Activated T-helper 17 cell treated with anti-CD3 and anti-CD28 coated beads, Interleukin-2, amount 50 U/mL, for 72 hours (primary cell): ENCODE data around the gene VSIG10. TPM values are rescaled to one million over a fixed set of nuclear protein-coding genes. Genes with fewer than 3 reads are reported as not detected.
A peak's percentile ranks its signal among the peaks of the same experiment; 100 is the strongest.

Source experiments
- ATAC-seq: fragments of 150-1000 bp; cut with Tn5 transposase; replicated peaks from 2 replicates; pipeline ENCODE4 v1.10.0; 2021; ENCODE audit warnings: mild to moderate bottlenecking, moderate library complexity
- H3K27ac Mint-ChIP-seq: one replicate; pipeline ENCODE4 v1.8.0; 2022; ENCODE audit warnings: mixed read lengths
- H3K27me3 Mint-ChIP-seq: one replicate; pipeline ENCODE4 v1.8.0; 2022; ENCODE audit warnings: mixed read lengths
- H3K36me3 Mint-ChIP-seq: one replicate; pipeline ENCODE4 v1.8.0; 2022; ENCODE audit warnings: low read depth, mild to moderate bottlenecking, mixed read lengths
- H3K4me1 Mint-ChIP-seq: one replicate; pipeline ENCODE4 v1.8.0; 2022; ENCODE audit warnings: mixed read lengths
- H3K4me3 Mint-ChIP-seq: one replicate; pipeline ENCODE4 v1.8.0; 2022; ENCODE audit warnings: mild to moderate bottlenecking, mixed read lengths
- H3K9me3 Mint-ChIP-seq: one replicate; pipeline ENCODE4 v1.8.0; 2022; ENCODE audit warnings: mixed read lengths
- total RNA-seq, 2 donors: library from RNA; stranded (reverse); gene quantifications; one replicate each; pipeline ENCODE4 v1.2.3, GENCODE V29; 2022

The VSIG10 gene
- total RNA-seq, 2 donors from 2014 or later = 5.9 to 9.6 TPM

GRCh38 chr12:118060301-118061010, 43.4 kb downstream of the VSIG10 start:
- H3K4me1 Mint-ChIP-seq = peaks cover 27% of the 10 kb centered on the region
- peaks cover 44% of the 10 kb centered on the region for H3K36me3 Mint-ChIP-seq

GRCh38 chr12:118059341-118060191, 44.2 kb downstream of the VSIG10 start:
- peak; percentile 6 for ATAC-seq
- Mint-ChIP-seq H3K36me3 (peaks cover 44% of the 10 kb centered on the region), H3K4me1 (peaks cover 26% of the 10 kb centered on the region), H3K4me3 (peak overlapping the region; percentile 91), H3K9me3 (no peaks in the 10 kb centered on the region), H3K27ac (peak overlapping the region; percentile 91), H3K27me3 (no peaks in the 10 kb centered on the region)

More at GRCh38 chr12:118060301-118061010, 43.4 kb downstream of the VSIG10 start:
- Mint-ChIP-seq H3K4me3 (peak overlapping the region; percentile 91), H3K27ac (peak overlapping the region; percentile 91), H3K9me3 (no peaks in the 10 kb centered on the region), H3K27me3 (no peaks in the 10 kb centered on the region)
- ATAC-seq = peak; percentile 58

- ATAC-seq = no peak
- no peaks in the 10 kb centered on the region for H3K27me3 Mint-ChIP-seq
- H3K4me1 Mint-ChIP-seq = peaks cover 21% of the 10 kb centered on the region
- no peak overlapping the region for H3K27ac Mint-ChIP-seq
- peak overlapping the region; percentile 91 for H3K4me3 Mint-ChIP-seq
- no peaks in the 10 kb centered on the region for H3K9me3 Mint-ChIP-seq
- peaks cover 44% of the 10 kb centered on the region for H3K36me3 Mint-ChIP-seq
Observed at GRCh38 chr12:118058881-118059280, 44.9 kb downstream of the VSIG10 start.

- Mint-ChIP-seq H3K4me1 (peaks cover 25% of the 10 kb centered on the region), H3K27ac (no peak overlapping the region), H3K36me3 (peaks cover 51% of the 10 kb centered on the region), H3K27me3 (no peaks in the 10 kb centered on the region), H3K9me3 (no peaks in the 10 kb centered on the region), H3K4me3 (no peak overlapping the region)
- ATAC-seq = no peak
Observed at GRCh38 chr12:118058227-118058626, 45.6 kb downstream of the VSIG10 start.

DNA sequence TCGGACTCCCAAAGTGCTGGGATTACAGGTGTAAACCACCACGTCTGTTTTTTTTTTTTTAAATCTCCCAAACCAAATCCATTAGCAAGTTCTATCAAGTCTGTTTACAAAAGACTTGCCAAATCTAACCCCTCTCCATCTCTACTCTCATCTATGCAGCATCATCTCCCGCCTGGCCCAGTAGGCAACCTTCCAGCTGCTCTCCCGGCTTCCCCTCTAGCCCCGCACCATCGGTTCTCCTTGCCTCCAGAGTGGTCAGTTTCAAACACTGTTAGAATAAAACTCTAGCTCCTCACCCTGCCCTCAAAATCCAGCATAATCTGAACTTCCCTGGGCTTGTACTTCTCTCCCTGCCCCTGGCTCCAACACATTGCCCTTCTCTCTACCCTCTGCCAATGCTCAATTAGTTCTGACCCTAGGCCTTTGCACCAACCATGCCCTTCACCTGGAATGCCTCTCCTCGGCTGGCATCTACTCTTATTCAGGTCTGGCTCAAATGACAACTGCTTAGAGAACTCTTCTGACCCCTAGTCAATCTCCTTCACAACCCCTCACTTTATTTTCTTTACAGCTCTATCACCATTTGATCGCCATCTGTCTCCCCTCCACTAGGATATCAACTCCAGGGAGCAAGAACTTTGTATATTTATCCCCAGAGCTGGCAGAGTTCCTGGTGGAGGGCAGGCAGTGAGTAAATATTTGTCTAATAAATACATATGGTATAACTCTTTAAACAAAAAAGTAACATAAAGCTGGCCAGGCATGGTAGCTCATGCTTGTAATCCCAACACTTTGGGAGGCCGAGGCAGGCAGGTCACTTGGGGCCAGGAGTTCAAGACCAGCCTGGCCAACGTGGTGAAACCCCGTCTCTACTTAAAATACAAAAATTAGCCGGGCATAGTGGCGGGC, 47.7 kb downstream of the VSIG10 start:
- Mint-ChIP-seq H3K4me3 (no peak overlapping the region), H3K36me3 (peaks cover 53% of the 10 kb centered on the region), H3K27ac (peak overlapping the region; percentile 24), H3K4me1 (peaks cover 44% of the 10 kb centered on the region), H3K27me3 (no peaks in the 10 kb centered on the region), H3K9me3 (no peaks in the 10 kb centered on the region)
- no peak for ATAC-seq

DNA sequence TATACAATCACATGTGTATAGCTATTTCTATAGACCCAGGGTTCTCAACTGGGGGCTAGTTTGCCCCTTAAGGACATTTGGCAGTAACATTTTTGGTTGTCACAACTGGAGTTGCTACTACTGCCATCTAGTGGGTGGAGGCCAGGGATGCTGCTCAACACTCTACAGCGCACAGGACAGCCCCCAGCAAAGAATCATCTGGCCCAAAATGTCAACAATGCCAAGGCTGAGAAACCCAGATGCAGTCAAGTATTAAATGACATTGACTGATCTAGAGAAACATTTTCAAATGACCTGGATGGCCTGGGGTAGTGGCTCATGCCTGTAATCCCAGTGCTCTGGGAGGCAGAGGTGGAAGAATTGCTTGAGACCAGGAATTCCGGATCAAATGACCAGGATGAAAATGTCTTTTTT, 48.7 kb downstream of the VSIG10 start:
- no peaks in the 10 kb centered on the region for H3K27me3 Mint-ChIP-seq

DNA sequence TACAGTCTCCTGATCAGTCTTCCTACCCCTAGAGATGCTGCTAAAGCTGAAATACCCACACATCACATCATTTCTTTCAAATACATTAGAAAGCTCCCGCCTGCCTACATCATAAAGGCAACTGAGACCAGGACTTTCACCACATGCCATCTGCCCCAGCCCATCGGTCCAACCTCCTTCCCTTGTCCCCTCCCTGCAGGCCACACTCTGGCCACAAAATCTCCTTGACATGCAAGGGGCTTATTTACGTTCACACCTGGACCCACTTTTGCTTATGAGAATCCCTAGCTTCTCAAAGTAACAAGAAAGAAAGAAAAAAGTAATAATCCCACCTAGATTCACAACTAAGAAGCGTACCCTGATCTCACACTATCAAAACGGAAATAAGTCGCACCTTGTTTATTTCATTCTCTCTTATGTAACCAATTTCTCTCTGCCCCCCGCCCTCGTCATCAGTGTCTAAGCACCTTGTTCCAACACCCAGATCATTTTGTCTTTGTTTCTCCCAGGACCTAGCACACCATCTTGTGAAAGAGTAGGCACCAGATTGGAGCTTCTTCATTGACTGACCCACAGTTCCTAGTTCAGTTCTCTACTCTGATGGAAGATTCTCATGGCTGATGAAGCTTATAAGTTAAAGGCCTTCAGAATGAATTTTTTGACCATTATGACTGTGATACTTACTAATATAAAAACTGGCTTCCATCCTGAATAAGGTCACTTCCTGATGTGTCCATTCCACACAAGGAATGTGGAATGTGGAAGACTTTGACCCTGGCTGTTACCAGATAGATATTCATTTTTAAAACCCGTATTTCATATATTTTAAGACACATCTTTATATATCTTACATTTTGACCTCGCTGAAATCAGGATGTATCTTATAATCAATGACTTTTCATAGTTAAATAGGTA, 50.5 kb downstream of the VSIG10 start:
- Mint-ChIP-seq H3K4me3 (peak overlapping the region; percentile 65), H3K27ac (peak overlapping the region; percentile 88)

More for the DNA sequence above, 48.7 kb downstream of the VSIG10 start:
- Mint-ChIP-seq H3K4me1 (peaks cover 44% of the 10 kb centered on the region), H3K36me3 (peaks cover 58% of the 10 kb centered on the region), H3K4me3 (no peak overlapping the region), H3K9me3 (no peaks in the 10 kb centered on the region), H3K27ac (no peak overlapping the region)
- ATAC-seq = peak; percentile 39

GRCh38 chr12:118052324-118053070, 51.3 kb downstream of the VSIG10 start:
- Mint-ChIP-seq H3K9me3 (no peaks in the 10 kb centered on the region), H3K27ac (peak overlapping the region; percentile 88), H3K36me3 (peaks cover 63% of the 10 kb centered on the region), H3K4me3 (peak overlapping the region; percentile 65), H3K27me3 (no peaks in the 10 kb centered on the region), H3K4me1 (peaks cover 35% of the 10 kb centered on the region)
- peak; percentile 84 for ATAC-seq

More for the DNA sequence above, 50.5 kb downstream of the VSIG10 start:
- H3K27me3 Mint-ChIP-seq = no peaks in the 10 kb centered on the region
- H3K4me1 Mint-ChIP-seq = peaks cover 35% of the 10 kb centered on the region
- peaks cover 59% of the 10 kb centered on the region for H3K36me3 Mint-ChIP-seq
- H3K9me3 Mint-ChIP-seq = no peaks in the 10 kb centered on the region
- peak; percentile 8 for ATAC-seq

- Mint-ChIP-seq H3K27ac (peak overlapping the region; percentile 88), H3K36me3 (peaks cover 74% of the 10 kb centered on the region), H3K27me3 (no peaks in the 10 kb centered on the region), H3K4me1 (peaks cover 34% of the 10 kb centered on the region), H3K4me3 (peak overlapping the region; percentile 65), H3K9me3 (no peaks in the 10 kb centered on the region)
- peak; percentile 42 for ATAC-seq
Observed at GRCh38 chr12:118050972-118051910, 52.6 kb downstream of the VSIG10 start.

- Mint-ChIP-seq H3K36me3 (peaks cover 96% of the 10 kb centered on the region), H3K27ac (no peak overlapping the region)
Observed at GRCh38 chr12:118046430-118046829, 57.4 kb downstream of the VSIG10 start.

GRCh38 chr12:118044577-118044976, 59.2 kb downstream of the VSIG10 start:
- Mint-ChIP-seq H3K27ac (peak overlapping the region; percentile 89), H3K36me3 (peaks cover 95% of the 10 kb centered on the region)
- ATAC-seq = peak; percentile 11

More at GRCh38 chr12:118046430-118046829, 57.4 kb downstream of the VSIG10 start:
- peaks cover 26% of the 10 kb centered on the region for H3K4me1 Mint-ChIP-seq
- no peaks in the 10 kb centered on the region for H3K27me3 Mint-ChIP-seq
- H3K4me3 Mint-ChIP-seq = peak overlapping the region; percentile 64
- ATAC-seq = no peak
- H3K9me3 Mint-ChIP-seq = no peaks in the 10 kb centered on the region

DNA sequence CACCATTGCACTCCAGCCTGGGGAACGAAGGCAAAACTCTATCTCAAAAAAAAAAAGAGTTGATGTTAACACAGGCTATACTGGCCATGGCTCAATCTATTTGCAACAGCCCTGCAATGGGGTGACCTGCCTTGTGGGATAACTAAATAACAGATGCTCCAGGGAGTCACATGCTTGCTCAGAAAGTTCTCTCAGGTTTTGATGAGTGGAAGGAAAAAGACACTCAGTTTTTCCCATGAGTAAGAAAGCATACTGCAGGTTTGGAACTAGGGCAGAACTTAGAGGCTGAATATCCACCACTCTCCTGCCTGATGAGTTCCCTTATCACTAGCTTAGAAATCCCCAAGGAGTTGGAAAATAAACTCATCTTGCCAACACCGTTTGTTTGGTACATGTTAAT, 59.7 kb downstream of the VSIG10 start:
- Mint-ChIP-seq H3K36me3 (peaks cover 95% of the 10 kb centered on the region), H3K27me3 (no peaks in the 10 kb centered on the region), H3K9me3 (no peaks in the 10 kb centered on the region), H3K27ac (peak overlapping the region; percentile 89), H3K4me3 (peak overlapping the region; percentile 64), H3K4me1 (peaks cover 25% of the 10 kb centered on the region)
- ATAC-seq = peak; percentile 70

More at GRCh38 chr12:118044577-118044976, 59.2 kb downstream of the VSIG10 start:
- peaks cover 21% of the 10 kb centered on the region for H3K4me1 Mint-ChIP-seq
- H3K27me3 Mint-ChIP-seq = no peaks in the 10 kb centered on the region
- H3K9me3 Mint-ChIP-seq = no peaks in the 10 kb centered on the region
- H3K4me3 Mint-ChIP-seq = peak overlapping the region; percentile 64
